Measurements from ENCODE around the gene SLX4.

DNA sequence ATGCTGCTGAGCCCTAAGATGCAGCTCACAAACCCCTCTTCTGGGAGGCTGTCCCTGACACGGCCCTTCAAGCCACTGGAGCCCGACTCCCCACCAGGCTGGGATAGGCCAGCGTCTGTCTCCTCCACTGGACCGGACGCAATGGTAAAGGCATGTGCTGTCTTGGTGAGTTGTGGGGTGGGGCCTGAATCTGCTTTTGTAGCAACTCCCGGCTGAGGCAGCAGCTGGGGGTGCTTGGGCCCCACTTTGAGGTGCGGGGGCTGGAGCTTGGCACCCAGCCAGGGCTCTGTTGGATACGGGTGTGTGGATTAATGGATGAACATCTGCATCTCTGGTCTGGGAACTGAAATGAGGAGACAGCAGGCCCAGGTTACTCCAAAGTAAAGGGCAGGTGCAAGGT lies 30.7 kb downstream of the SLX4 start:
- TF ChIP-seq TCF7 (IDR thresholded peaks at IDR 0.05; ENCODE audit: borderline replicate concordance) (no peak), ZSCAN29 (IDR thresholded peaks at IDR 0.05) (no peak), U2AF1 (optimal IDR thresholded peaks at IDR 0.05; ENCODE audit: low read depth, low read length) (no peak), MCM2 (IDR thresholded peaks at IDR 0.05; ENCODE audit: low read depth) (no peak), YY1 (IDR thresholded peaks at IDR 0.05; ENCODE audit: borderline replicate concordance in 1 of 3, control insufficient read depth in 1 of 3, extremely low read depth in 1 of 3, insufficient read depth in 3 of 3, insufficient read length in 1 of 3, insufficient replicate concordance in 2 of 3, low read depth in 1 of 3, low read length in 2 of 3) (no peak), ZNF24 (IDR thresholded peaks at IDR 0.05) (no peak), FOXM1 (IDR thresholded peaks at IDR 0.05; ENCODE audit: low read depth) (no peak), FOXM1 (CRISPR knock-in tag; IDR thresholded peaks at IDR 0.05; ENCODE audit: low read depth) (no peak), GABPB2 (CRISPR knock-in tag; conservative IDR thresholded peaks at IDR 0.05) (no peak)
- TF ChIP-seq, protein P1, sequence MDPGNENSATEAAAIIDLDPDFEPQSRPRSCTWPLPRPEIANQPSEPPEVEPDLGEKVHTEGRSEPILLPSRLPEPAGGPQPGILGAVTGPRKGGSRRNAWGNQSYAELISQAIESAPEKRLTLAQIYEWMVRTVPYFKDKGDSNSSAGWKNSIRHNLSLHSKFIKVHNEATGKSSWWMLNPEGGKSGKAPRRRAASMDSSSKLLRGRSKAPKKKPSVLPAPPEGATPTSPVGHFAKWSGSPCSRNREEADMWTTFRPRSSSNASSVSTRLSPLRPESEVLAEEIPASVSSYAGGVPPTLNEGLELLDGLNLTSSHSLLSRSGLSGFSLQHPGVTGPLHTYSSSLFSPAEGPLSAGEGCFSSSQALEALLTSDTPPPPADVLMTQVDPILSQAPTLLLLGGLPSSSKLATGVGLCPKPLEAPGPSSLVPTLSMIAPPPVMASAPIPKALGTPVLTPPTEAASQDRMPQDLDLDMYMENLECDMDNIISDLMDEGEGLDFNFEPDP (CRISPR knock-in tag; IDR thresholded peaks at IDR 0.05) = no peak
- TF ChIP-seq, protein P2, sequence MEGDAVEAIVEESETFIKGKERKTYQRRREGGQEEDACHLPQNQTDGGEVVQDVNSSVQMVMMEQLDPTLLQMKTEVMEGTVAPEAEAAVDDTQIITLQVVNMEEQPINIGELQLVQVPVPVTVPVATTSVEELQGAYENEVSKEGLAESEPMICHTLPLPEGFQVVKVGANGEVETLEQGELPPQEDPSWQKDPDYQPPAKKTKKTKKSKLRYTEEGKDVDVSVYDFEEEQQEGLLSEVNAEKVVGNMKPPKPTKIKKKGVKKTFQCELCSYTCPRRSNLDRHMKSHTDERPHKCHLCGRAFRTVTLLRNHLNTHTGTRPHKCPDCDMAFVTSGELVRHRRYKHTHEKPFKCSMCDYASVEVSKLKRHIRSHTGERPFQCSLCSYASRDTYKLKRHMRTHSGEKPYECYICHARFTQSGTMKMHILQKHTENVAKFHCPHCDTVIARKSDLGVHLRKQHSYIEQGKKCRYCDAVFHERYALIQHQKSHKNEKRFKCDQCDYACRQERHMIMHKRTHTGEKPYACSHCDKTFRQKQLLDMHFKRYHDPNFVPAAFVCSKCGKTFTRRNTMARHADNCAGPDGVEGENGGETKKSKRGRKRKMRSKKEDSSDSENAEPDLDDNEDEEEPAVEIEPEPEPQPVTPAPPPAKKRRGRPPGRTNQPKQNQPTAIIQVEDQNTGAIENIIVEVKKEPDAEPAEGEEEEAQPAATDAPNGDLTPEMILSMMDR (IDR thresholded peaks at IDR 0.05 in 2 of 3, conservative IDR thresholded peaks at IDR 0.05 in 1 of 3; ENCODE audit: insufficient read depth in 2 of 3, low read depth in 1 of 3, low read length in 3 of 3) = no peak
- TF ChIP-seq, protein P3, sequence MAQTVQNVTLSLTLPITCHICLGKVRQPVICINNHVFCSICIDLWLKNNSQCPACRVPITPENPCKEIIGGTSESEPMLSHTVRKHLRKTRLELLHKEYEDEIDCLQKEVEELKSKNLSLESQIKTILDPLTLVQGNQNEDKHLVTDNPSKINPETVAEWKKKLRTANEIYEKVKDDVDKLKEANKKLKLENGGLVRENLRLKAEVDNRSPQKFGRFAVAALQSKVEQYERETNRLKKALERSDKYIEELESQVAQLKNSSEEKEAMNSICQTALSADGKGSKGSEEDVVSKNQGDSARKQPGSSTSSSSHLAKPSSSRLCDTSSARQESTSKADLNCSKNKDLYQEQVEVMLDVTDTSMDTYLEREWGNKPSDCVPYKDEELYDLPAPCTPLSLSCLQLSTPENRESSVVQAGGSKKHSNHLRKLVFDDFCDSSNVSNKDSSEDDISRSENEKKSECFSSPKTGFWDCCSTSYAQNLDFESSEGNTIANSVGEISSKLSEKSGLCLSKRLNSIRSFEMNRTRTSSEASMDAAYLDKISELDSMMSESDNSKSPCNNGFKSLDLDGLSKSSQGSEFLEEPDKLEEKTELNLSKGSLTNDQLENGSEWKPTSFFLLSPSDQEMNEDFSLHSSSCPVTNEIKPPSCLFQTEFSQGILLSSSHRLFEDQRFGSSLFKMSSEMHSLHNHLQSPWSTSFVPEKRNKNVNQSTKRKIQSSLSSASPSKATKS (CRISPR knock-in tag; IDR thresholded peaks at IDR 0.05) = no peak
- TF ChIP-seq, protein P4, sequence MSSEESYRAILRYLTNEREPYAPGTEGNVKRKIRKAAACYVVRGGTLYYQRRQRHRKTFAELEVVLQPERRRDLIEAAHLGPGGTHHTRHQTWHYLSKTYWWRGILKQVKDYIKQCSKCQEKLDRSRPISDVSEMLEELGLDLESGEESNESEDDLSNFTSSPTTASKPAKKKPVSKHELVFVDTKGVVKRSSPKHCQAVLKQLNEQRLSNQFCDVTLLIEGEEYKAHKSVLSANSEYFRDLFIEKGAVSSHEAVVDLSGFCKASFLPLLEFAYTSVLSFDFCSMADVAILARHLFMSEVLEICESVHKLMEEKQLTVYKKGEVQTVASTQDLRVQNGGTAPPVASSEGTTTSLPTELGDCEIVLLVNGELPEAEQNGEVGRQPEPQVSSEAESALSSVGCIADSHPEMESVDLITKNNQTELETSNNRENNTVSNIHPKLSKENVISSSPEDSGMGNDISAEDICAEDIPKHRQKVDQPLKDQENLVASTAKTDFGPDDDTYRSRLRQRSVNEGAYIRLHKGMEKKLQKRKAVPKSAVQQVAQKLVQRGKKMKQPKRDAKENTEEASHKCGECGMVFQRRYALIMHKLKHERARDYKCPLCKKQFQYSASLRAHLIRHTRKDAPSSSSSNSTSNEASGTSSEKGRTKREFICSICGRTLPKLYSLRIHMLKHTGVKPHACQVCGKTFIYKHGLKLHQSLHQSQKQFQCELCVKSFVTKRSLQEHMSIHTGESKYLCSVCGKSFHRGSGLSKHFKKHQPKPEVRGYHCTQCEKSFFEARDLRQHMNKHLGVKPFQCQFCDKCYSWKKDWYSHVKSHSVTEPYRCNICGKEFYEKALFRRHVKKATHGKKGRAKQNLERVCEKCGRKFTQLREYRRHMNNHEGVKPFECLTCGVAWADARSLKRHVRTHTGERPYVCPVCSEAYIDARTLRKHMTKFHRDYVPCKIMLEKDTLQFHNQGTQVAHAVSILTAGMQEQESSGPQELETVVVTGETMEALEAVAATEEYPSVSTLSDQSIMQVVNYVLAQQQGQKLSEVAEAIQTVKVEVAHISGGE (CRISPR knock-in tag; IDR thresholded peaks at IDR 0.05) = no peak
